ENCODE measurements around the gene TTBK1.

- TF ChIP-seq CTCF (IDR thresholded peaks at IDR 0.05): no peak
- TF ChIP-seq POLR2A (IDR thresholded peaks at IDR 0.05): no peak
Measured at GRCh38 chr6:43294536-43294935, 51.3 kb downstream of the TTBK1 start.
